HS-5 (cell line): ENCODE results near the gene VWA7.
"Not testable (repeated sequence)": the region's sequence is repeated elsewhere in the genome, so short reads cannot be mapped to it uniquely, and the experiment has no call there.

Source experiments
- DNase-seq: peaks from one replicate; pipeline ENCODE4 v3.0.0-alpha.2; 2012; ENCODE audit warnings: low read depth

The VWA7 gene

GRCh38 chr6:31801031-31801927 is 24.2 kb upstream of the VWA7 start:
- not testable (repeated sequence) for DNase-seq

GRCh38 chr6:31799781-31800180 is 22.7 kb upstream of the VWA7 start:
- DNase-seq: no peak

GRCh38 chr6:31797588-31797987 is 20.5 kb upstream of the VWA7 start:
- DNase-seq: no peak

DNA sequence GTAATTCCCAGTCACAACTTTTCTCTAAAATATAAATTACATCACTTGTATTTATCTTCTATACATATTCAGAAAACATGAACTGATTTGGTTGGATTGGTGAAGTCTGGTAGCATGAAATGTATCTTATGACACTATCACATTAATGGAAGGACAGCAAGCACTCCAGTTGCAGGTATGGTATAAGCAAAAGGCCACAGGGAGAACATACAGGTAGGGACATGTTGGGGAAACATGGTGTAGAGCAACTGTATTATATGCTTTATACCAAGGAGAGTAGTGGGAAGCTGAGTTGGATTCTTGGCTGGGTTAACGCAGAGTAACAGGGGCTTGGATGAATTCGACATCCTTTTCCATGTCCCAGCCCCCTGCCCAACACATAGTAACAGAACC is 19.9 kb upstream of the VWA7 start:
- no peak for DNase-seq

DNA sequence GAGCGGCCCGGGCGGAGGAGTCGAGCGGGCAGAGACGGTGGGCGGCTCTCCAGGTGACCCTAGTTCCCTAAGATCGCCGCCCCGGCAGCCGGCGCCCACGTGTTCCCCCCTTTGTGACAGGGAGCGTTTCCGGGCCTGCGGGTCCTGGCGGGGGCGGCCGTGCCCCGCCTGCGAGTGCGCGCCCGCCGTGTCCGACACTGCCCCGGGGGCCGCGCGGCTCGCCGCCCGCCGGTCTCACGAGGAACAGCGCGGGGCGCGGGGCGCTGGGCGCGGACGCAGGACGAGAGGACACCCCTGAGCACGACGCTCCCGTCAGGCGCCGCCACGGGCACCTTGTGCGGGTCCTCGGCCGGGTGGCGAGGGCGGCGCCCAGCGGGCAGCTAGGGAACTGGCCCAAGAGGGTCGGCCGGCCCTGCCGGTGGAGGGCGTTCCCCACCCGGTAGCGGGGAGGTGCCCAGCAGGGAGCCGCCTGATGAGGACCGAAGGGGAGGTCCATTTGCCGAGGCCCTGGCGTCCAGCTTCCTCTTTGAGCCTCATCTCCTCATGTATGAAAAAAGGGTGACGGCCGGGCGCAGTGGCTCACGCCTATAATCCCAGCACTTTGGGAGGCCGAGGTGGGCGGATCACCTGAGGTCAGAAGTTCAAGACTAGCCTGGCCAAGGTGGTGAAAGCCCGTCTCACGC is 18.6 kb upstream of the VWA7 start, which contains the start of gene VARS1:
Gene VARS1, minus strand, starts transcription at position 137 of the 683 bp plus-strand sequence. CDS start 535 bp downstream, outside the sequence.
- peak; percentile 57 for DNase-seq

DNA sequence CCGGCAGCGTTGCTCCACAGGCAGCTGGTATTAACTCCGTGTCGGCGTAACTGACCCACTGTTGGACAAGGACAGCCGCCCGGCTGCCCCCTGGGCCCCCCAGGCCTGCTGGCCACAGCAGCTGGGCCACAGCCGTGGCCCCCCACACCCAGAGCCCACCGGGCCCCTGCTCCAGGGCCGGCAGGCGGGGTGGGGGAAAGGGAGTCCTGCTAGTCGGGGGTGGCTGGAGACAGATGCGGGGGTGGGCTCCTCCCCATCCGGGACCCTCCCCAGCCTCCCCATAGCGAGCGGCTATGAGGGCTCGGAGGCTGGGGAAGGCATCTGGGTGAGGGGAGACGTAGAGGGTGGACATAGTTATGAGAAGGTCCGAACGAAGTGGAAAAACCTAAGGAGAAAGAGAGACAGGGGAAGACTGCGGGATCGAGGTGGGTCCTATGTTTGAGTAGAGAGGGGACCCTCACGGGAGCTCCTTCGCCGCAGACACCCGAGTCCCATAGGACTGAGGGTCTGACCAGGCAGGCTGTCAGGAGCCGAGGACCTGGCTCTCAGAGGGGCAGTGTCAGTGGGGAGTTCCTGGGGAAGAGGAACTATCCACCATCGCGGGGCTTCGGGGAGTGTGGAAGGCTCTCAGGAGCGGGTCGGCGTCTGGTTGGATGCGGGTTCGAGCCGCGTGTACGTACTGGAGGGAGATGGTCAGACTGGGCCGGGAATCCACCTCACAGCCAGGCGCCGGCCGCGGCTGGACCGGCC is 17.9 kb upstream of the VWA7 start:
- DNase-seq: no peak

GRCh38 chr6:31794294-31794865 is 17.3 kb upstream of the VWA7 start:
- DNase-seq: no peak

- DNase-seq: not testable (repeated sequence)
Measured at GRCh38 chr6:31793927-31794245, 16.8 kb upstream of the VWA7 start.

DNA sequence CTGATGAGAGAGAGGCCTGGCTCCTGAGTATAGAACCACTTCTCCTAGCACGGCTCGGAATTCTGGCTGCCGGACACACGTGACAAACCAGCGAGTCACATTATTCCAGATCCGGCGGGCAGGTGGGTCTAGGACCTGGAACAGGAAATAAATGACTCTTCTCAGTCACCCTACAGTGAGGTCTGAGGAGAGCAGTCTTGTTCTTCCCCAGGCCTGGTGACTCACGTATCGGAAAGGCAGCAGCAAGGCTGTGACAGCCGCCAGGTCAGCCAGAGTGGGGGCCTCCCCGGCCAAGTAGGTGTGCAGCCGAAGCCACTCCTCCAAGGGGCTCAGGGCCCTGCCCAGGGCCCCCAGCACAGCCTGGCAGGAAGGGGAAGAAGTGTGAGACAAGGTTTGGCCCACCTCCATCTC is 15.6 kb upstream of the VWA7 start:
- DNase-seq: no peak

- DNase-seq: no peak
Measured at GRCh38 chr6:31792090-31792374, 14.9 kb upstream of the VWA7 start.

DNA sequence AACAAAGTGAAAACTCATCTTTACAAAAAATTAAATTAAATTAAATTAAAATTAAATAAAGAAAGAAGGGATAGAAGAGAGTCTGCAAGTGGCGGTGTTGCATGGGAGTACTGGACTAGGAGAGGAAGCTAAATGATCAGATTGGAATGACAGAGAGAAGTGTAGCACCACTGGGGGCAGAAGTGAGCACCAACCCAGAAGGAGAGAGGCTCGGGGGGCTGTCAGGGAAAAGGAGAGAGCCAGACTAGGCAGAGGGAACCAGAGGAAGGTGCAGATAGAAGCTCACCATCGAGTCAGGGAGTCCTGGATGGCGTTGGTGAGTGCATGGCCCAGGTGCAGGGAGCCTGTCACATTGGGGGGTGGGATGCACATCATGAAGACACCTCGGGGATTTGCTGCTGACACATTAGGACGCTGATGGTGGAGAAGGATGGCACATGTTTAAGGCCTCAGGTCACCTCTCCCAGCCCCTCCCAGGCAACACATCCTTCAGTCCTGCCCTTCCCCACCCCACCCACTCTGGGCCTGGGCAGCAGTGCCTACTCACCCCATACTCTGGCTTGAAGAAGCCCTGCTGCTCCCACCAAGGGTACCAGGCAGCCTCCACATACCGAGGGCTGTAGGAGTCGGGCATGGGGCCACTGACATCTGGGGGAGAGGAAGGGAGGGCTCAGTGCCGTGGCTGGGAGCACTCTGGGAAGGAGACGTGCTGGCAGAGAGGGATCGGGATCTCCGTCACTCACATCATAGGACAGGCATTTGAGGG is 14.4 kb upstream of the VWA7 start:
- DNase-seq: no peak

- no peak for DNase-seq
Measured at GRCh38 chr6:31785475-31785874, 8.3 kb upstream of the VWA7 start.

DNA sequence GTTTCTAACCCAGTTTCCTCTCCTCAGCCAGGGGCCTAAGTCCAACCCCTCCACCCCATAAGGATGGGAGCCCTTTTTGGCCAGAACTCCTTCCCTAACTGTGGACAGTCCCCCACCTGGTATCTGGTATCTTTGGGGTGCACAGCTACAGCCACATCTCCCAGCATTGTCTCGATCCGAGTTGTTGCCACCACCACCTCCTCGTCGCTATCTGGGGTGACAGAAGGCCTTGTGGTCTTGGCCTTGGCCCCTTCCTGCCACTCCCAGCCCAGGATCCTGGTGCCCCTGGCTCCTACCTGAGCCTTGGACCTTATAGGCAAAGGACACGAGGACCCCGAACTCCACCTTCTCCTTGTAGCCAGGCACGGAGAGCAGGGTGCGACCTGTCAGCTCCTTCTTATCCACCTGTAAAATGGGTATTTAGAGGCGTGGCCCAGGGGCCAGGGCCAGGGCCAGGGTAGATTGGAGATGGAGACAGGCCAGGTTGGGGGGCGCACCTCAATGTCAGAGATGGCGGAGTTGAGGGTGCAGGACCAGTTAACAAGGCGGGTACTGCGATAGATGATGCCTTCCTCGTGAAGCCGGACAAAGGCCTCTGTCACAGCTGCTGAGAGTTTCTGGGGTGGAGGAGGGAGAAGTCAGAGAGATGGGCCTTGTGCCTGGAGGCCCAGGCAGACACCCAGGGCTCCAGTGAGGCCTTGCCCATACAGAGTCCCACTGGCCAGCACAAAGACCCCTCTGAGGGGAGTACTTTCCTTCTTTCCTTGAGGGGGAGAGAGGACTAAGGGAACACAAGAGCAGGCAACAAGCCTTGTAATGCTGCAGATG is 7.2 kb upstream of the VWA7 start:
- DNase-seq: no peak

GRCh38 chr6:31782126-31782855 is 5.2 kb upstream of the VWA7 start:
- no peak for DNase-seq

- no peak for DNase-seq
Measured at GRCh38 chr6:31781244-31782125, 4.4 kb upstream of the VWA7 start.

- DNase-seq: no peak
Measured at GRCh38 chr6:31780507-31781243, 3.5 kb upstream of the VWA7 start.

GRCh38 chr6:31779908-31780307 is 2.8 kb upstream of the VWA7 start:
- DNase-seq: no peak
